ENCODE results near the gene CCDC184. TPM values are rescaled to one million over a fixed set of nuclear protein-coding genes. Genes with fewer than 3 reads are reported as not detected.

CCDC184 gene
- total and polyA plus RNA-seq, 2 donors (not counting 1 experiment from before 2014, with no cell fraction given), result 0.54 to 1.4 TPM

- H3K4me2 ChIP-seq (replicated peaks; ENCODE audit: low read depth, low read length, poor library complexity, severe bottlenecking), result no peak overlapping the region
- peaks cover 22% of the 10 kb centered on the region for H3K27me3 Mint-ChIP-seq
- no peaks in the 10 kb centered on the region for H3K36me3 ChIP-seq (replicated peaks in 1 of 2; ENCODE audit: control extremely low read depth in 1 of 2, control insufficient read depth in 1 of 2, extremely low read depth in 1 of 2, insufficient read depth in 2 of 2, low read length in 1 of 2)
- no peaks in the 10 kb centered on the region for H3K9me3 ChIP-seq (ENCODE audit: control extremely low read depth in 1 of 3, control insufficient read depth in 2 of 3, insufficient read depth in 1 of 3, low read length in 2 of 3)
- CTCF ChIA-PET, result interaction anchor here (0.7 to 4.1 kb wide), 23 partner anchors 9 to 860 kb away, joined by 3 to 28 read pairs (median 4); partner anchors contain the start of genes CCDC184, SENP1, TMEM106C and VDR
- H3K9ac ChIP-seq (ENCODE audit: low read length), result no peak overlapping the region
- H3K9me3 Mint-ChIP-seq (ENCODE audit: insufficient read depth), result no peaks in the 10 kb centered on the region
- no CpG with 5 or more reads among the region's 2 CpGs for WGBS (ENCODE audit: insufficient coverage)
- no peaks in the 10 kb centered on the region for H3K79me2 ChIP-seq (ENCODE audit: control insufficient read depth, insufficient read depth, low read length)
- intact Hi-C loops (cut with micrococcal nuclease), result loop anchor here (2.0 to 10.0 kb wide), 4 partner anchors 18 to 330 kb away; partner anchors contain the start of genes CCDC184 and VDR
- H3K4me1 Mint-ChIP-seq, result no peaks in the 10 kb centered on the region
- DNase-seq, result no peak
- no peaks in the 10 kb centered on the region for H4K20me1 ChIP-seq (ENCODE audit: control insufficient read depth, insufficient read depth, low read length, poor library complexity, severe bottlenecking)
- peaks cover 0 to 13% (median 1%) of the 10 kb centered on the region in 4 experiments for H3K27me3 ChIP-seq (replicated peaks in 1 of 4; ENCODE audit: control extremely low read depth in 1 of 4, control insufficient read depth in 3 of 4, insufficient read depth in 4 of 4, low read length in 3 of 4)
- H3K27ac Mint-ChIP-seq, result no peak overlapping the region
- POLR2A ChIA-PET, result interaction anchor here (0.6 kb wide), 1 partner anchor 336 kb away, joined by 4 read pairs; no protein-coding TSS in a partner anchor
- no peak overlapping the region for H2AFZ ChIP-seq (ENCODE audit: insufficient read depth, low read depth, low read length, poor library complexity, severe bottlenecking)
- H3K27ac ChIP-seq (ENCODE audit: low read length in 2 of 2), result no peak overlapping the region
- TF ChIP-seq EZH2 (IDR thresholded peaks at IDR 0.05; ENCODE audit: borderline replicate concordance, insufficient read depth, low read depth, low read length, poor library complexity, severe bottlenecking) (no peak), CTCF (IDR thresholded peaks at IDR 0.05) (no peak)
- H3K4me1 ChIP-seq (ENCODE audit: control insufficient read depth in 2 of 2, insufficient read depth in 2 of 2, low read length in 2 of 2), result no peaks in the 10 kb centered on the region
- no peak overlapping the region for H3K4me3 Mint-ChIP-seq
- H3K4me3 ChIP-seq (ENCODE audit: control extremely low read depth in 1 of 5, extremely low read depth in 1 of 5, insufficient read depth in 1 of 5, low read depth in 2 of 5, low read length in 4 of 5), result no peak overlapping the region
- no peak for ATAC-seq (ENCODE audit: low read depth)
Measured at GRCh38 chr12:48164451-48164850, 19.0 kb upstream of the CCDC184 start.
